ENCODE measurements around the gene GIPC3.

- no peak for TF ChIP-seq CTCF (IDR thresholded peaks at IDR 0.05)
- no peak for TF ChIP-seq POLR2AphosphoS5 (IDR thresholded peaks at IDR 0.05)
These were observed 34.3 kb downstream of the GIPC3 start for GRCh38 chr19:3619631-3620012.

All from prostate gland (tissue), 2 donors.